DOHH2 (cell line): Measurements from ENCODE around the gene CDSN.

Experiments
- H3F3A ChIP-seq: fragments of 200-600 bp; sonication (generic), shearing (Covaris generic); 2 replicates; pipeline ENCODE4 v1.6.0; 2016; ENCODE audit warnings: antibody characterized with exemption, mild to moderate bottlenecking; ENCODE audit not compliant: control insufficient read depth, insufficient read depth
- H3K27ac ChIP-seq: fragments of 200-600 bp; sonication (generic); 2 replicates; pipeline ENCODE4 v1.5.1; 2014; ENCODE audit warnings: low read depth, mild to moderate bottlenecking, low read length, moderate library complexity
- H3K27me3 ChIP-seq: fragments of 200-600 bp; sonication (generic); 2 replicates; pipeline ENCODE4 v1.6.1; 2014; ENCODE audit warnings: mild to moderate bottlenecking, low read length, mixed read lengths; ENCODE audit not compliant: control insufficient read depth
- H3K36me3 ChIP-seq: fragments of 200-600 bp; sonication (generic); 2 replicates; pipeline ENCODE4 v1.6.1; 2014; ENCODE audit warnings: mild to moderate bottlenecking, low read length, moderate library complexity, mixed read lengths; ENCODE audit not compliant: control insufficient read depth
- H3K4me1 ChIP-seq: fragments of 200-600 bp; sonication (generic); 2 replicates; pipeline ENCODE4 v1.6.1; 2014; ENCODE audit warnings: mild to moderate bottlenecking, low read length, mixed read lengths; ENCODE audit not compliant: control insufficient read depth
- H3K4me2 ChIP-seq: fragments of 200-600 bp; sonication (generic); 2 replicates; pipeline ENCODE4 v1.6.0; 2014; ENCODE audit warnings: mild to moderate bottlenecking, low read length, moderate library complexity
- H3K4me3 ChIP-seq: fragments of 200-600 bp; sonication (generic); 2 replicates; pipeline ENCODE4 v1.5.1; 2014; ENCODE audit warnings: mild to moderate bottlenecking, low read length, mixed read lengths
- H3K79me2 ChIP-seq: fragments of 200-600 bp; sonication (generic); 2 replicates; pipeline ENCODE4 v1.6.1; 2014; ENCODE audit warnings: mild to moderate bottlenecking, low read length, mixed read lengths; ENCODE audit not compliant: control insufficient read depth
- H3K9me2 ChIP-seq: fragments of 200-600 bp; sonication (generic); replicated peaks from 2 replicates; pipeline ENCODE4 v1.6.1; 2014; ENCODE audit warnings: mild to moderate bottlenecking, low read length, mixed read lengths; ENCODE audit not compliant: control insufficient read depth
- H3K9me3 ChIP-seq: fragments of 200-600 bp; sonication (generic); 2 replicates; pipeline ENCODE4 v1.6.1; 2014; ENCODE audit warnings: antibody characterized with exemption, low read length, mixed read lengths; ENCODE audit not compliant: control insufficient read depth, insufficient read depth
- H4K20me1 ChIP-seq: fragments of 200-600 bp; sonication (generic); 2 replicates; pipeline ENCODE4 v1.6.0; 2014; ENCODE audit warnings: low read depth, mild to moderate bottlenecking, antibody characterized with exemption, low read length, moderate library complexity; ENCODE audit not compliant: control insufficient read depth, insufficient read depth
- EZH2phosphoT487 ChIP-seq: fragments of 200-600 bp; sonication (generic); IDR thresholded peaks from 2 replicates; pipeline ENCODE4 v1.6.1; 2017; ENCODE audit warnings: borderline replicate concordance, mild to moderate bottlenecking, antibody characterized with exemption, low read length, moderate library complexity, mixed read lengths
- TF ChIP-seq, protein P1 (sequence below): fragments of 200-600 bp; sonication (generic); IDR thresholded peaks from one replicate; pipeline ENCODE4 v1.5.1; 2014; ENCODE audit warnings: antibody characterized with exemption, mild to moderate bottlenecking, low read depth, low read length; ENCODE audit not compliant: poor library complexity, severe bottlenecking

The CDSN gene

DNA sequence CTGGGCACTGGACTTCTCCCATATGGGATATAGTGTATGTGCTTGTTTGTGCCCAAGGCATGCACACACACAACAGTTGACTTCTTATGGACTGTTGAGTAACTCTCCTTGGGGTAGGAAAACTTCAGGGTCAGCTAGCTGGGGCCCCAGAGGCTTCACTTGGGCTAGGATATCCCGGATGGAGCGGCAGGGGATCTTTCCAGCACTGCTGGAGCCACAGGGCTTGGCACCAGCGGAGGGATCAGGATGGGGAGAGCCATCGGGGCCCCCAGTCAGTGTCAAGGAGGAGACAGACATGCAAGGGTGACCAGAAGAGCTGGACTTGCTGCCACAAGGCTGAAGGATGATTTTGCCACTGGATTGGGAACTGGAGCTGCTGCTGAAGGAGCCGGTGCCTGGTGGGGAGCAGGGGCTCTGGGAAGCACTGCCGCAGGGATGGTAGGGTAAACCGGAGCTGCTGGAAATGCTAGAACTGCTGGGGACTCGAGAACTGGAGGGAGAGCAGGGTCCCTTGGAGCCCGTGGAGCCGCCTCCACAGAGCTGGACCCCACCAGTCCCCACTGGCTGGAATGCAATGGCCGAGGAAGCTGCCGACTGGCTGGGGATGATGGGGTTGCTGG lies 4.2 kb downstream of the CDSN start:
- Histone ChIP-seq H3K4me2 (no peak overlapping the region), H3K27ac (no peak overlapping the region)

DNA sequence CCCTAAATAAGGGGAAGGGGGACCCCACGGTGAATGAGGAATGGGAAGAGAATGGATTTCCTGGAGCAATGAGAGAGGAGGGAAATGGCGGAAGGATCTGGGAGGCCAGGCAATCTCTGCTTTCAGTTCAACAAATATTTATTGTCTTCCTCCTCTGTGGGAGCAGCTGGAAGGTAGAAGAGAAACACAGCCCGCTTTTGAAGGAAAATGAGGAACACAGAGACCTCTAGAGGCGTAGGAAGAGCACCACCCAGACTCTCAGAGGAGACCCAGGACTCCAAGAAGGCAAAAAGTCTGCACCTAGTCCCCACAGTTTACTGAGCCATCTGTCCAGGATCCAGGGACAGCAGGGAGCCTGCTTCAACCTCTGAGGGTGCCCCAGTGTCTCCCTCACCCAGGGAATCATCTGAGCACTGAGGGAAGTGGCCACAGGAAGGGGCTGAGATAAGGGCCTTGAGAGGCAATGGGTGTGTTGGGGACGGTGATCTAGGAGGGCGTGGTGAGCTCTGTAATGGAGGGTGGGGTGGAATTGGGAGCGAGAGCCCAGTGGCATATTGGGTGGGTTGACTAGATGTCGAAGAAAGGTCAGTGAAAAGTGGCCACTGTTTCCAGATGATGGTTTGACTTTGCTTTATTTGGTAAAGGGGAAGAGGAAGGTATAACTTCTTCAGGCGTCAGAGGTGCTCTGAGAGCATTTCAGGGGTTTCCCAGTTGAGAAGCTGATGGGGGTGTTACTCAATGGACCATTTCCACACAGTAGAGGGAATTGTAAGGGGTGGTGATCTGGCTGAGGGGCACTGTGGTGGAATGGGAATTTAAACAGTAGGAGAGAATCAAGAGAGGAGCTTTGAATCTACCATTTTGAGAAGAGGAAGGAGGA lies 5.0 kb downstream of the CDSN start:
- no peaks in the 10 kb centered on the region for H3K9me2 ChIP-seq
- no peaks in the 10 kb centered on the region for H3K4me1 ChIP-seq
- H3K27ac ChIP-seq: no peak overlapping the region
- H3K4me3 ChIP-seq: no peak overlapping the region
- H3K4me2 ChIP-seq: no peak overlapping the region
- no peaks in the 10 kb centered on the region for H3K9me3 ChIP-seq
- H3F3A ChIP-seq: no peaks in the 10 kb centered on the region
- H3K36me3 ChIP-seq: no peaks in the 10 kb centered on the region
- H3K27me3 ChIP-seq: peaks cover 8% of the 10 kb centered on the region; the same call in 1 of the 2 replicates
- H4K20me1 ChIP-seq: no peaks in the 10 kb centered on the region
- H3K79me2 ChIP-seq: no peaks in the 10 kb centered on the region
- TF ChIP-seq EZH2phosphoT487: no peak
- TF ChIP-seq, protein P1, sequence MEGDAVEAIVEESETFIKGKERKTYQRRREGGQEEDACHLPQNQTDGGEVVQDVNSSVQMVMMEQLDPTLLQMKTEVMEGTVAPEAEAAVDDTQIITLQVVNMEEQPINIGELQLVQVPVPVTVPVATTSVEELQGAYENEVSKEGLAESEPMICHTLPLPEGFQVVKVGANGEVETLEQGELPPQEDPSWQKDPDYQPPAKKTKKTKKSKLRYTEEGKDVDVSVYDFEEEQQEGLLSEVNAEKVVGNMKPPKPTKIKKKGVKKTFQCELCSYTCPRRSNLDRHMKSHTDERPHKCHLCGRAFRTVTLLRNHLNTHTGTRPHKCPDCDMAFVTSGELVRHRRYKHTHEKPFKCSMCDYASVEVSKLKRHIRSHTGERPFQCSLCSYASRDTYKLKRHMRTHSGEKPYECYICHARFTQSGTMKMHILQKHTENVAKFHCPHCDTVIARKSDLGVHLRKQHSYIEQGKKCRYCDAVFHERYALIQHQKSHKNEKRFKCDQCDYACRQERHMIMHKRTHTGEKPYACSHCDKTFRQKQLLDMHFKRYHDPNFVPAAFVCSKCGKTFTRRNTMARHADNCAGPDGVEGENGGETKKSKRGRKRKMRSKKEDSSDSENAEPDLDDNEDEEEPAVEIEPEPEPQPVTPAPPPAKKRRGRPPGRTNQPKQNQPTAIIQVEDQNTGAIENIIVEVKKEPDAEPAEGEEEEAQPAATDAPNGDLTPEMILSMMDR: peak; percentile 38

More for the DNA sequence above, 4.2 kb downstream of the CDSN start:
- Histone ChIP-seq H4K20me1 (no peaks in the 10 kb centered on the region), H3K79me2 (no peaks in the 10 kb centered on the region), H3K9me2 (no peaks in the 10 kb centered on the region), H3K4me1 (no peaks in the 10 kb centered on the region), H3K9me3 (no peaks in the 10 kb centered on the region), H3K27me3 (peaks cover 8% of the 10 kb centered on the region; the same call in 1 of the 2 replicates), H3K36me3 (no peaks in the 10 kb centered on the region), H3F3A (no peaks in the 10 kb centered on the region), H3K4me3 (no peak overlapping the region)
- TF ChIP-seq, protein P1: no peak
- no peak for TF ChIP-seq EZH2phosphoT487

DNA sequence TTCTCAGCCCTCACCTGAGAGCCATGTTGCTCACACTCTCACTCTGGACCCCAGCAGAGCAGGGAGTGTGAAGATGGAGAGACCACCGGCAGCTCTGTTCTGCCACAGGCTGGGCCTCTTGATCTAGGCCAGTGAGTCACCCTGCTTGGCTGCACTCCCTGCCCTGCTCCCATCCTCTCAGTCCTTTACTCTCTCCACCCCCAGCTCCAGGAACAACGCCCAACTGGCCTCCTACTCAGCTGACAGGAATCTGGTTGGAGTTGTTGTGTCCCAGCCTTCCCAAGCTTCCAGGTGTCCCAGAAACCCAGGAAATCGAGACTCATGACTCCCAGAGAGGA lies 5.7 kb downstream of the CDSN start, which contains the start of gene PSORS1C1:
Gene PSORS1C1 (plus strand): TSS at position 260 of the 338 bp plus-strand sequence. CDS start 14,833 bp downstream, outside the sequence.
- no peak within 1 kb of the TSS for H3K4me3 ChIP-seq
- H4K20me1 ChIP-seq: no peaks in the 10 kb centered on the region
- H3K4me1 ChIP-seq: no peaks in the 10 kb centered on the region
- H3F3A ChIP-seq: no peaks in the 10 kb centered on the region
- H3K27me3 ChIP-seq: peaks cover 11% of the 10 kb centered on the region; the same call in 1 of the 2 replicates
- H3K79me2 ChIP-seq: no peaks in the 10 kb centered on the region
- H3K36me3 ChIP-seq: no peaks in the 10 kb centered on the region
- no peak within 1 kb of the TSS for H3K27ac ChIP-seq
- TF ChIP-seq EZH2phosphoT487: no peak
- TF ChIP-seq, protein P1: no peak
- H3K9me2 ChIP-seq: no peaks in the 10 kb centered on the region
- no peaks in the 10 kb centered on the region for H3K9me3 ChIP-seq
- H3K4me2 ChIP-seq: no peak within 1 kb of the TSS
